Measurements from ENCODE around the gene RAP1GDS1.
"Not testable (repeated sequence)": the region's sequence is repeated elsewhere in the genome, so short reads cannot be mapped to it uniquely, and the experiment has no call there.

The RAP1GDS1 gene

GRCh38 chr4:98287328-98287727 is 26.1 kb downstream of the RAP1GDS1 start:
- no peak for DNase-seq (ENCODE audit: low spot score)

DNA sequence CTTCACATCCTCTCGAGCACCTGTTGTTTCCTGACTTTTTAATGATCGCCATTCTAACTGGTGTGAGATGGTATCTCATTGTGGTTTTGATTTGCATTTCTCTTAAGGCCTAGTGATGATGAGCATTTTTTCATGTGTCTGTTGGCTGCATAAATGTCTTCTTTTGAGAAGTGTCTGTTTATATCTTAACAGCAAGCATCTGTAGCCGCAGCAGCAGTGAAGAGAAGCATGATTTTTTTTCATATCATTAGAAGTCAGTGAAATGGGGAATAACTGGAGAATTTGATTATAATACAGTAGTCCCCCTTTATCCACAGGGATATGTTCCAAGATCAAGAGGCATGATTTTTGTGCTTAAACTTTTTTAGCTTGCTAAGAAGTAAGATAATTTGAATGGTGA is 27.5 kb downstream of the RAP1GDS1 start:
- DNase-seq (ENCODE audit: low spot score) = not testable (repeated sequence)

DNA sequence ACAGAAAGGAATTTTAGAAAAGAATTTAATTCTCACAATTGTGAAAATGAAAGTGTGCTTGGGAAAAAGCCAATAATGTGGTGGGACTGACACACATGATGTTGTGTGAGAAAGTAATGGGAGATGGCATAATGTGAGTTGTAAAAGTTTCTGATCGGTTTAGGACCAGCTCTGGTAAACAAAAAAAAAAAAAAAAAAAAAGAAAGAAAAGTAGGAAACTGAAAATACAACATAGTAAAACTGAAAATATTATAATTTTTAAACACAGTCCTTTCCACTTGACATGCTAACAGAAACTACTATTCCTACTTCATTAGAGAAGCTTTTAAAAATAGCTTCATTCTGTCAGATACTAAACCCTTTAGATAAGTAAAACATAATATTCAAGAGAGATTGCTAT is 28.2 kb downstream of the RAP1GDS1 start:
- DNase-seq (ENCODE audit: low spot score) = no peak

DNA sequence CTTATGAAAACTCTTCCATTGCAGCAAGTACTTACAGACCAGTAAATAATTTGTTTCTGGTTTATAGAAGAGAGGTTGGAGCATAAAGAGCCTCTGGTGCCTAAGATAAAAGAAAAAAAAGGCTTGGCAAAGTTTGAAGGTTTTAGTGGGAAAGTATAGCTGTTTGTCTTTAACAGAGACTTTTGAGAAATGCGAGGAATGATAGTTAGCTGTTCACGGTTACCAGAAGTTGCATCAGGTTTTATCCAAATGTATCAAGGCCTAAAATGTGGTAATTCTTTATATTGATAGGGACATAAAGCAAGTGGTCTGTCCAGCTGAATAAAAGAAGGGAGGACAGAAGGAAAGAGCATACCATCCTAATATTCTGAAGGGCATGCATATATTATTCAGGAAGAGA is 29.3 kb downstream of the RAP1GDS1 start:
- DNase-seq (ENCODE audit: low spot score) = no peak

- no peak for DNase-seq (ENCODE audit: low spot score)
Observed at GRCh38 chr4:98293104-98293887, 32.1 kb downstream of the RAP1GDS1 start.

DNA sequence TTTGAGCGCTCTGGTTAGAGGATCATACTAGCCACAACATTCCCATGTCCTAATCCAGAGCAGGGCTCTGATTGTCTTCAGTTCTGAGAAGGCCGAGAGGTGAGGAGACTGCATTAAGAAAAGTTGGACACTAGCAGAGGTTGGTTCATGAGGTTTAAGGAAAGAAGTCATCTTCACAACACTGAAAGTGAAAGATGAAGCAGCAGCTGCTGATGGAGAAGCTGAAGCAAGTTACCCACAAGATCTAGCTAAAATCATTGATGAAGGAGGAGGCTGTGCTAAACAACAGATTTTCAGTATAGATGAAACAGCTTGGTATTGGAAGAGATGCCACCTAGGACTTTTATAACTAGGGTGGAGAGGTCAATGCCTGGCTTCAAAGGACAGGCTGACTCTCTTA is 36.8 kb downstream of the RAP1GDS1 start:
- DNase-seq (ENCODE audit: low spot score) = no peak

DNA sequence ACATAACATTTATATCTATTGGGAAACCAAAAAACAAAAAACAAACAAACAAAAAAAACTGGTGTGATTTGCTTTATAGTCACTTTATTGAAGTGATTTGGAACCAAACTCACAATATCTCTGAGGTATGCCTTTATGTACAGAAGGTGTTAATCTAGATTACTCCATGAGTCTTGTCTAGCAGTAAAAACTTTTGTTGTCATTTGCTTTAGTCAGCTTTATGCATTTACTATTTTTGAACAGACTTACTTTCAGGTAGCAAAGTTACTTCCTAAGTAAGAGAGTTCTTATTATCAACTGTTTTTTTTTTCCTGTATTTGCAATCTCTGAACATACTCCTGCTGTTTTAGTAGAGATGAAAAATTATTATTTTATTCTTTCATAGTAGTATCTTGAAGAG is 39.5 kb downstream of the RAP1GDS1 start:
- DNase-seq (ENCODE audit: low spot score) = no peak

- DNase-seq (ENCODE audit: low spot score) = no peak
Observed at GRCh38 chr4:98305576-98305975, 44.4 kb downstream of the RAP1GDS1 start.

GRCh38 chr4:98310867-98311266 is 49.7 kb downstream of the RAP1GDS1 start:
- DNase-seq (ENCODE audit: low spot score) = no peak

DNA sequence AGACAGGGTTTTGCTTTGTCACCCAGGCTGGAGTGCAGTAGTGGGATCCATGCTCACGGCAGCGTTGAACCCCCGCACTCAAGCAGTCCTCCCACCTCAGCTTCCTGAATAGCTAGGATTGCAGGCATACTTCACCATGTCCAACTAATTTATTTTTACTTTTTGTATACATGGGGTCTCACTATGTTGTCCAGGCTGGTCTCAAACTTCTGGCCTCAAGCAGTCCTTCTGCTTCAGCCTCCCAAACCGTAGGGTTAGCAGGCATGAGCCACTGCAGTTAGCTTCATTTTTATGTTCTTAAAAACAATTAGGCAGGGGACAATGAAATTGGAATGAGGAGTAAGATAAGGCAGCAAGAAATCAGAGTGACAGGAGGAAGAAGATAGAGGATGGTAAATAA is 50.5 kb downstream of the RAP1GDS1 start:
- no peak for DNase-seq (ENCODE audit: low spot score)

GRCh38 chr4:98314791-98315565 is 53.8 kb downstream of the RAP1GDS1 start:
- DNase-seq (ENCODE audit: low spot score) = no peak

DNA sequence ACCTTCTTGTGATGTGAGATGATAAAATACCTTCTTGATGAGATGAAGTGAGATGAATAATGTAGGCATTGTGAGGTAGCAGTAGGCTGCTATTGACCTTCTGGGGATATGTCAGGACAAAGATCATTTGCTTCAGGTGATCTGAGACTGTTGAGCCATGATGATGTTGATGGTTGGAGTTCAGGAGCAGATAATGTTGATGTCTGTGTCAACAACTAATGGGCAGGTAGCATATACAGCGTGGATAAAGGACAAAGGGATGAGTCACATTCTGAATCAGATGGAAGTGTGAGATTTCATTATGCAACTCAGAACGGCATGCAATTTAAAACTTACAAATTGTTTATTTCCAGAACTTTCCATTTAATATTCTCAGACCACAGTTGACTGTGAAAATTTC is 57.3 kb downstream of the RAP1GDS1 start:
- DNase-seq (ENCODE audit: low spot score) = no peak

- DNase-seq (ENCODE audit: low spot score) = no peak
Observed at GRCh38 chr4:98319021-98319420, 57.8 kb downstream of the RAP1GDS1 start.

DNA sequence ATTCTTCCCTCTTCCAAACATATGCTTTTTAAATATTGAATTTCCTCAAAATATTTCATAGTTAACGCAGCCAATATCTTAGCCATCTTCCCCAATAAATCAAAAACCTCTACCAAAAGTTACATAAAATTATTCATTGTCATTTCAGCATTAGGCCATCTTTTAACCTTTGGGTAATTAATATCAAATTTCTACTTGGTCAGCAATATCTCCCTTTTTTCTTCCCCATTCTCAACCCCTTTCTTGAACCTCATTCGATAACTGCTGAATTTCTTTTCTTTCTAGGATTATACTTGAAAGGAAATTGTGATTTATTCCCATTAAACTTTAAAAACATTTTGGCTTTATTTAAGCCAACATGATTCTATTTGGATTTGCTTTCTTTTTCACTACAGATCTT is 65.0 kb downstream of the RAP1GDS1 start:
- DNase-seq (ENCODE audit: low spot score) = no peak

GRCh38 chr4:98327694-98328093 is 66.5 kb downstream of the RAP1GDS1 start:
- no peak for DNase-seq (ENCODE audit: low spot score)

GRCh38 chr4:98329879-98330640 is 68.9 kb downstream of the RAP1GDS1 start:
- not testable (repeated sequence) for DNase-seq (ENCODE audit: low spot score)

DNA sequence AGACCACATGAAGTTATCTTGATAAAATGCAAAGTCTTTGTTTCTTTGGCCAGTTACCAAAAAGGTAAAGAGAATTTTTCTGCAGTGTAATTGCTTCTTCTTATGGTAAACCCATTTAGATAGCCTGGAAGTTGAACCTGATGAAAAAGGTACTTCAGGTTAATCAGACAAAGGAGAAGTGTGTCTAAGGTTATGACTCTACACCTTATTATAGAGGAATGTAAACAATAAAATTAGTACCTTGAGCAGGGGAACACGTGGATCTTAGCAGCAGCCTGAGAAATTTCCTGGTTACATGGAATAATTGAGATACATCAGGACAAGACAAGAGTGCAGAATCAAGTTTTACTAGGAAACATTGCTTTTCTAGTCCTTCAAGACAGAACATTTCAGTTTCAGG is 70.8 kb downstream of the RAP1GDS1 start:
- no peak for DNase-seq (ENCODE audit: low spot score)

DNA sequence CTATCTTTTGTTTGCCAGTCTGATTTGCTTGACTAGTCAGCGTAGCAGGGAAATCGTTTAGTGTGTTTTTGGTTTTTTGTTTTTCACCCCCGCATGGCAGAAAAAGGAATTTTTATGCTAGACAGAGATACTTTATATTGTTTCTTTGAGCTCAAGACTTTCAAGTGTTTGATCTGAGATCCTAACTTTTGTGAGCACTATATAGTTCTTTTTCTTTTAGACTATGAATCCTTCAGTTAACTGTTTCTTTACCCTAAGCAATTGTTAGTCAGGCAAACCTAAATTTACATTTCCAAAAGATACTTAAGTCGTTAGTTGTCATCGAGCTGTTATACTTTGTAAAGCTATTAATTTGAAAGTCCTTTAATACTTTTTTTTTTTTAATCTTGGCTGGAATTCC is 73.3 kb downstream of the RAP1GDS1 start:
- DNase-seq (ENCODE audit: low spot score) = no peak

DNA sequence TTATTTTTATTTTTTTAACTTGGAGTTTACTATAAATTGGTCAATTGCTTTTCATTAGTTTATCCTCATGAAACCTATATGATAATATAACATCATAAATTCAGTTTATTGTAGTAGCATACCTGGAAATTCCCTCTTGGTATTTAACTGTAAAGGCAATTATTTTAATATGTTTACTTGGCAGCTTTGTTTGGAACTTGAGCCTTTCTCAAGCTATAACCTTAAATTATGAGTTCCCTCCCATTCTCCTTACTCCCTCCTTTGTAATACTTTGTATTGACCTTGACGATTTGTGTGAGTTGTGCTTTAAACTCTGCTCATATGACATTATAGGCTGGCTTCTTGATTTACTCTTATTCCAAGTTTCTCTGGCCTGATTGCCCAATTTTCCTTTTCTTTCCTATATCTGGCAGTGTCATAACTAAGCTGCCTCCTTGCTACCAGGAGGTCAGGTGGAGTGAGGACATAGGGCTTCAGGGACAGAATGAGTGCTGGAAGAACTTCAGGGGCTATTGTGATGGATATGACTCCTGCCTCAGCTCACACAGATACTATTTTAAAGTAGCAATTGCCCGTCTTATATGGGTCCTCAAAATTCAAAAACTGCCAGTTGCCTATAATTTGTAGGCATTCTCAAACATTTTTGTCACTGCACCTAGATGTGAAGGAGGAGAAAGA is 77.7 kb downstream of the RAP1GDS1 start:
- no peak for DNase-seq (ENCODE audit: low spot score)

GRCh38 chr4:98341309-98341708 is 80.1 kb downstream of the RAP1GDS1 start:
- no peak for DNase-seq (ENCODE audit: low spot score)

DNA sequence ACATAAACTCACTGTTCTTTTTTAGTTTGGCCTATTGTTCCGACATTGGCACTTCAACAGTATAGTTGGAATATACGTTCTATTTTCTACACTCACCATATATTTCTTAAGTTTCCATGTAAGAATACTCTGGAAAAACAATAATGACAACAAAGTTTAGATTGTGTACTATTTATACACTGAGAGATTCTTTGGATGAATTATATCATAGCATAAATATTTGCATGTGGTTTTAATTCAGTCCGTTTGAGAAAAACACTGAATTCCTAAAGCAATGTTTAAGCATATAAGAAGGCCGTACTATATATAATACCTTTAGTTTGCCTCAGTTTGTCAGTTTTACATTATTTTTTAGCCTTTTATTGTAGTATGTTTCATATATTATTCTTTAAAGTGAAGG is 82.4 kb downstream of the RAP1GDS1 start:
- DNase-seq (ENCODE audit: low spot score) = no peak

- DNase-seq (ENCODE audit: low spot score) = no peak
Observed at GRCh38 chr4:98345838-98346237, 84.7 kb downstream of the RAP1GDS1 start.
